ENCODE results near the gene PEX5.
"Not testable (repeated sequence)": the region's sequence is repeated elsewhere in the genome, so short reads cannot be mapped to it uniquely, and the experiment has no call there.

Gene PEX5

GRCh38 chr12:7219599-7220243 is 30.2 kb downstream of the PEX5 start:
- FAIRE-seq: peak; percentile 89

- no peak for FAIRE-seq
Measured at GRCh38 chr12:7221486-7221885, 32.0 kb downstream of the PEX5 start.

GRCh38 chr12:7229741-7230140 is 40.3 kb downstream of the PEX5 start:
- no peak for FAIRE-seq

- FAIRE-seq: no peak
Measured at GRCh38 chr12:7241404-7242005, 52.0 kb downstream of the PEX5 start.

- no peak for FAIRE-seq
Measured at GRCh38 chr12:7242176-7243101, 53.0 kb downstream of the PEX5 start.

GRCh38 chr12:7251328-7251996 is 62.0 kb downstream of the PEX5 start:
- not testable (repeated sequence) for FAIRE-seq

GRCh38 chr12:7259060-7259459 is 69.6 kb downstream of the PEX5 start:
- FAIRE-seq: no peak

All from TTC549 (cell line).